ENCODE data around the gene OTUD4.
"Not testable (repeated sequence)": the region's sequence is repeated elsewhere in the genome, so short reads cannot be mapped to it uniquely, and the experiment has no call there.

OTUD4 gene

DNA sequence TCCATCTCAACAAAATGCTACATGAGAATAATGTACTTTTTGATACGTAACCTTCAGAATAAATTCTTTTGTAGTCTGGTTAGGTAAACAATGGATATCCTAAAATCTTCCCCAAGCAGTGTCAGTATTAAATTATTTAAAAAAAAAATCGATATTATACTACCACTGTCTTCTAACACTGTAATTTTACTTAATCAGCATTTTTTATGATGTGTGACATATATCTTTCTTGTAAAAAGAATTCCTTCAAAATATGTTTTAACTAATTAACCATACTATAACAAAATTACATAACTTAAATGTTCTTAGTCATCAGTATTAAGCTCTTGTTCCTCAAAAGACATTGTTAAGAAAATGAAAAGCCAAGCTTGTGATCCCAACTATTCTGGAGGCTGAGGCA lies 12.5 kb downstream of the OTUD4 start:
- Histone ChIP-seq H3K4me1 (ENCODE audit: control insufficient read depth in 1 of 2, insufficient read depth in 2 of 2, low read length in 2 of 2) (no peaks in the 10 kb centered on the region), H3K27me3 (ENCODE audit: control insufficient read depth in 1 of 2, insufficient read depth in 2 of 2, low read length in 2 of 2) (no peaks in the 10 kb centered on the region), H3K36me3 (ENCODE audit: control insufficient read depth in 1 of 2, insufficient read depth in 2 of 2, low read length in 2 of 2) (peaks cover 8 to 42% of the 10 kb centered on the region in 2 donors), H3K27ac (ENCODE audit: low read depth, low read length) (no peak overlapping the region), H3K9ac (ENCODE audit: low read depth in 1 of 2, low read length in 2 of 2) (no peak overlapping the region), H3K9me3 (ENCODE audit: control insufficient read depth in 1 of 2, low read length in 2 of 2) (no peaks in the 10 kb centered on the region), H3K4me3 (ENCODE audit: low read depth in 1 of 2, low read length in 2 of 2) (no peak overlapping the region)

- Histone ChIP-seq H3K27me3 (ENCODE audit: control insufficient read depth in 1 of 2, insufficient read depth in 2 of 2, low read length in 2 of 2) (no peaks in the 10 kb centered on the region), H3K27ac (ENCODE audit: low read depth, low read length) (no peak overlapping the region), H3K4me1 (ENCODE audit: control insufficient read depth in 1 of 2, insufficient read depth in 2 of 2, low read length in 2 of 2) (no peaks in the 10 kb centered on the region), H3K4me3 (ENCODE audit: low read depth in 1 of 2, low read length in 2 of 2) (no peak overlapping the region), H3K9me3 (ENCODE audit: control insufficient read depth in 1 of 2, low read length in 2 of 2) (no peaks in the 10 kb centered on the region), H3K9ac (ENCODE audit: low read depth in 1 of 2, low read length in 2 of 2) (no peak overlapping the region), H3K36me3 (ENCODE audit: control insufficient read depth in 1 of 2, insufficient read depth in 2 of 2, low read length in 2 of 2) (peaks cover 21 to 36% of the 10 kb centered on the region in 2 donors)
Measured at GRCh38 chr4:145161549-145161948, 18.8 kb downstream of the OTUD4 start.

DNA sequence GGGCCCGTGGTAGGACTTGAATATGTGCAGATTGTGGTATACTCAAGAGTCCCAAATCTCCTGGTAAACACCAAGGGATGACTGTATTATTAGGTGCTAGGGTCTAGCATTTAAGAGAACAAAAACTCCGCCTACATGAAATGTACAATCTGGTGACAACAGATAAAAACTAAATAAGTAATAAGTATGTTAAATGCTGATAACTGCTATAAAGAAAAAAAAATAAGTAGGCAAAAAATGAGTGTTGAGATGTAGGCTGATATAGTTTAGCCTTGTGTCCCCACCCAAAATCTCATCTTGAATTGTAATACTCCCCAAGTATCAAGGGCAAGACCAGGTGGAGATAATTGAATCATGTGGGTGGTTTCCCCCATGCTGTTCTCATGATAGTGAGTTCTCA lies 23.4 kb downstream of the OTUD4 start:
- H3K4me3 ChIP-seq (ENCODE audit: low read depth in 1 of 2, low read length in 2 of 2), result no peak overlapping the region
- H3K27me3 ChIP-seq (ENCODE audit: control insufficient read depth in 1 of 2, insufficient read depth in 2 of 2, low read length in 2 of 2), result no peaks in the 10 kb centered on the region
- H3K36me3 ChIP-seq (ENCODE audit: control insufficient read depth in 1 of 2, insufficient read depth in 2 of 2, low read length in 2 of 2), result peaks cover 21 to 54% of the 10 kb centered on the region in 2 donors
- H3K4me1 ChIP-seq (ENCODE audit: control insufficient read depth in 1 of 2, insufficient read depth in 2 of 2, low read length in 2 of 2), result no peaks in the 10 kb centered on the region
- H3K27ac ChIP-seq (ENCODE audit: low read depth, low read length), result no peak overlapping the region
- no peak overlapping the region for H3K9ac ChIP-seq (ENCODE audit: low read depth in 1 of 2, low read length in 2 of 2)
- no peaks in the 10 kb centered on the region for H3K9me3 ChIP-seq (ENCODE audit: control insufficient read depth in 1 of 2, low read length in 2 of 2)

- Histone ChIP-seq H3K27ac (ENCODE audit: low read depth, low read length) (no peak overlapping the region), H3K36me3 (ENCODE audit: control insufficient read depth in 1 of 2, insufficient read depth in 2 of 2, low read length in 2 of 2) (peaks cover 18 to 54% of the 10 kb centered on the region in 2 donors), H3K27me3 (ENCODE audit: control insufficient read depth in 1 of 2, insufficient read depth in 2 of 2, low read length in 2 of 2) (no peaks in the 10 kb centered on the region), H3K4me1 (ENCODE audit: control insufficient read depth in 1 of 2, insufficient read depth in 2 of 2, low read length in 2 of 2) (no peaks in the 10 kb centered on the region), H3K4me3 (ENCODE audit: low read depth in 1 of 2, low read length in 2 of 2) (no peak overlapping the region), H3K9me3 (ENCODE audit: control insufficient read depth in 1 of 2, low read length in 2 of 2) (no peaks in the 10 kb centered on the region), H3K9ac (ENCODE audit: low read depth in 1 of 2, low read length in 2 of 2) (no peak overlapping the region)
Measured at GRCh38 chr4:145155268-145155870, 25.0 kb downstream of the OTUD4 start.

DNA sequence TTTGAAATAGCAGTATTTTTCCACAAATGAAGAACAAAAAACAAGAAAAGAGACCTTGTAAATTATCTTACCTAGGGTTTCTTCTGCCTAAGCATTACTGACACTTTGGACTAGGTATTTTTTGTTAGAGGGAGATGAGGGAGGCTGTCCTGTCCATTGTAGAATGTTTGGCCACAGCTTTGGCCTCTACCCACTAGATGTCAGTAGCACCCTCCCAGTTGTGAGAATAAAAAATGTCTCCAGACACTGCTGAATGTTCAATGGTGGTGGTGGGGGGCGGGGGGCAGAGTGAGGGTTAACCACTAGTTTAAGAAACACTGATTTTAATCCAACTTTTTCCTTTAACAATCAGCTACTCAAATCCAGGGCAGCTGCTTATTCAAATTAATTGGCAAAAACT lies 25.8 kb downstream of the OTUD4 start:
- no peak overlapping the region for H3K9ac ChIP-seq (ENCODE audit: low read depth in 1 of 2, low read length in 2 of 2)
- H3K27ac ChIP-seq (ENCODE audit: low read depth, low read length), result no peak overlapping the region
- no peaks in the 10 kb centered on the region for H3K27me3 ChIP-seq (ENCODE audit: control insufficient read depth in 1 of 2, insufficient read depth in 2 of 2, low read length in 2 of 2)
- H3K36me3 ChIP-seq (ENCODE audit: control insufficient read depth in 1 of 2, insufficient read depth in 2 of 2, low read length in 2 of 2), result peaks cover 26 to 56% of the 10 kb centered on the region in 2 donors
- H3K4me3 ChIP-seq (ENCODE audit: low read depth in 1 of 2, low read length in 2 of 2), result no peak overlapping the region
- H3K9me3 ChIP-seq (ENCODE audit: control insufficient read depth in 1 of 2, low read length in 2 of 2), result no peaks in the 10 kb centered on the region
- H3K4me1 ChIP-seq (ENCODE audit: control insufficient read depth in 1 of 2, insufficient read depth in 2 of 2, low read length in 2 of 2), result no peaks in the 10 kb centered on the region

- no peaks in the 10 kb centered on the region for H3K9me3 ChIP-seq (ENCODE audit: control insufficient read depth in 1 of 2, low read length in 2 of 2)
- H3K36me3 ChIP-seq (ENCODE audit: control insufficient read depth in 1 of 2, insufficient read depth in 2 of 2, low read length in 2 of 2), result peaks cover 32 to 60% of the 10 kb centered on the region in 2 donors
- no peak overlapping the region for H3K4me3 ChIP-seq (ENCODE audit: low read depth in 1 of 2, low read length in 2 of 2)
- H3K4me1 ChIP-seq (ENCODE audit: control insufficient read depth in 1 of 2, insufficient read depth in 2 of 2, low read length in 2 of 2), result no peaks in the 10 kb centered on the region
- H3K27me3 ChIP-seq (ENCODE audit: control insufficient read depth in 1 of 2, insufficient read depth in 2 of 2, low read length in 2 of 2), result no peaks in the 10 kb centered on the region
- no peak overlapping the region for H3K27ac ChIP-seq (ENCODE audit: low read depth, low read length)
- H3K9ac ChIP-seq (ENCODE audit: low read depth in 1 of 2, low read length in 2 of 2), result no peak overlapping the region
Measured at GRCh38 chr4:145153904-145154298, 26.5 kb downstream of the OTUD4 start.

- Histone ChIP-seq H3K4me3 (ENCODE audit: low read depth in 1 of 2, low read length in 2 of 2) (no peak overlapping the region), H3K9me3 (ENCODE audit: control insufficient read depth in 1 of 2, low read length in 2 of 2) (no peaks in the 10 kb centered on the region), H3K27ac (ENCODE audit: low read depth, low read length) (no peak overlapping the region), H3K36me3 (ENCODE audit: control insufficient read depth in 1 of 2, insufficient read depth in 2 of 2, low read length in 2 of 2) (peaks cover 36 to 65% of the 10 kb centered on the region in 2 donors), H3K4me1 (ENCODE audit: control insufficient read depth in 1 of 2, insufficient read depth in 2 of 2, low read length in 2 of 2) (no peaks in the 10 kb centered on the region), H3K9ac (ENCODE audit: low read depth in 1 of 2, low read length in 2 of 2) (no peak overlapping the region), H3K27me3 (ENCODE audit: control insufficient read depth in 1 of 2, insufficient read depth in 2 of 2, low read length in 2 of 2) (no peaks in the 10 kb centered on the region)
Measured at GRCh38 chr4:145153181-145153903, 27.0 kb downstream of the OTUD4 start.

- Histone ChIP-seq H3K27ac (ENCODE audit: low read depth, low read length) (no peak overlapping the region), H3K36me3 (ENCODE audit: control insufficient read depth in 1 of 2, insufficient read depth in 2 of 2, low read length in 2 of 2) (peaks cover 43 to 90% of the 10 kb centered on the region in 2 donors), H3K4me3 (ENCODE audit: low read depth in 1 of 2, low read length in 2 of 2) (no peak overlapping the region), H3K4me1 (ENCODE audit: control insufficient read depth in 1 of 2, insufficient read depth in 2 of 2, low read length in 2 of 2) (no peaks in the 10 kb centered on the region), H3K9me3 (ENCODE audit: control insufficient read depth in 1 of 2, low read length in 2 of 2) (no peaks in the 10 kb centered on the region), H3K9ac (ENCODE audit: low read depth in 1 of 2, low read length in 2 of 2) (no peak overlapping the region), H3K27me3 (ENCODE audit: control insufficient read depth in 1 of 2, insufficient read depth in 2 of 2, low read length in 2 of 2) (no peaks in the 10 kb centered on the region)
Measured at GRCh38 chr4:145148980-145149379, 31.4 kb downstream of the OTUD4 start.

- peaks cover 12 to 28% of the 10 kb centered on the region in 2 donors for H3K36me3 ChIP-seq (ENCODE audit: control insufficient read depth in 1 of 2, insufficient read depth in 2 of 2, low read length in 2 of 2)
- not testable (repeated sequence) for H3K27ac ChIP-seq (ENCODE audit: low read depth, low read length)
Measured at GRCh38 chr4:145136219-145136618, 44.2 kb downstream of the OTUD4 start.

GRCh38 chr4:145132511-145133098 lies 47.8 kb downstream of the OTUD4 start:
- no peaks in the 10 kb centered on the region for H3K9me3 ChIP-seq (ENCODE audit: control insufficient read depth in 1 of 2, low read length in 2 of 2)
- H3K4me3 ChIP-seq (ENCODE audit: low read depth in 1 of 2, low read length in 2 of 2), result no peak overlapping the region
- no peak overlapping the region for H3K9ac ChIP-seq (ENCODE audit: low read depth in 1 of 2, low read length in 2 of 2)
- no peaks in the 10 kb centered on the region for H3K27me3 ChIP-seq (ENCODE audit: control insufficient read depth in 1 of 2, insufficient read depth in 2 of 2, low read length in 2 of 2)
- peaks cover 4 to 8% of the 10 kb centered on the region in 2 donors for H3K36me3 ChIP-seq (ENCODE audit: control insufficient read depth in 1 of 2, insufficient read depth in 2 of 2, low read length in 2 of 2)
- H3K4me1 ChIP-seq (ENCODE audit: control insufficient read depth in 1 of 2, insufficient read depth in 2 of 2, low read length in 2 of 2), result peaks cover 0 to 6% of the 10 kb centered on the region in 2 donors
- H3K27ac ChIP-seq (ENCODE audit: low read depth, low read length), result no peak overlapping the region

More at GRCh38 chr4:145136219-145136618, 44.2 kb downstream of the OTUD4 start:
- H3K9me3 ChIP-seq (ENCODE audit: control insufficient read depth in 1 of 2, low read length in 2 of 2); H3K4me1 ChIP-seq (ENCODE audit: control insufficient read depth in 1 of 2, insufficient read depth in 2 of 2, low read length in 2 of 2); H3K27me3 ChIP-seq (ENCODE audit: control insufficient read depth in 1 of 2, insufficient read depth in 2 of 2, low read length in 2 of 2); H3K4me3 ChIP-seq (ENCODE audit: low read depth in 1 of 2, low read length in 2 of 2); H3K9ac ChIP-seq (ENCODE audit: low read depth in 1 of 2, low read length in 2 of 2): not testable (repeated sequence)
